GM21390 (cell line): Measurements from ENCODE around the gene AQP12B.
"Not testable (repeated sequence)": the region's sequence is repeated elsewhere in the genome, so short reads cannot be mapped to it uniquely, and the experiment has no call there.

Experiments
- ATAC-seq: cut with Tn5 transposase; IDR thresholded peaks from one replicate; pipeline ENCODE4 v1.9.1; 2021; ENCODE audit not compliant: unreplicated experiment

AQP12B gene, protein sequence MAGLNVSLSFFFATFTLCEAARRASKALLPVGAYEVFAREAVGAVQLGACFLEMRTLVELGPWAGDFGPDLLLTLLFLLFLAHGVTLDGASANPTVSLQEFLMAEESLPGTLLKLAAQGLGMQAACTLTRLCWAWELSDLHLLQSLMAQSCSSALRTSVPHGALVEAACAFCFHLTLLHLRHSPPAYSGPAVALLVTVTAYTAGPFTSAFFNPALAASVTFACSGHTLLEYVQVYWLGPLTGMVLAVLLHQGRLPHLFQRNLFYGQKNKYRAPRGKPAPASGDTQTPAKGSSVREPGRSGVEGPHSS

GRCh38 chr2:240682431-240683224 is at the start of gene AQP12B:
Gene AQP12B (minus strand): TSS chr2:240682885. CDS start chr2:240682837, 48 bp downstream.
- ATAC-seq = not testable (repeated sequence)

- no peak for ATAC-seq
These were observed 49.5 kb upstream of the AQP12B start for GRCh38 chr2:240732184-240732583.

- ATAC-seq = no peak
These were observed 48.5 kb upstream of the AQP12B start for GRCh38 chr2:240731178-240731545.

DNA sequence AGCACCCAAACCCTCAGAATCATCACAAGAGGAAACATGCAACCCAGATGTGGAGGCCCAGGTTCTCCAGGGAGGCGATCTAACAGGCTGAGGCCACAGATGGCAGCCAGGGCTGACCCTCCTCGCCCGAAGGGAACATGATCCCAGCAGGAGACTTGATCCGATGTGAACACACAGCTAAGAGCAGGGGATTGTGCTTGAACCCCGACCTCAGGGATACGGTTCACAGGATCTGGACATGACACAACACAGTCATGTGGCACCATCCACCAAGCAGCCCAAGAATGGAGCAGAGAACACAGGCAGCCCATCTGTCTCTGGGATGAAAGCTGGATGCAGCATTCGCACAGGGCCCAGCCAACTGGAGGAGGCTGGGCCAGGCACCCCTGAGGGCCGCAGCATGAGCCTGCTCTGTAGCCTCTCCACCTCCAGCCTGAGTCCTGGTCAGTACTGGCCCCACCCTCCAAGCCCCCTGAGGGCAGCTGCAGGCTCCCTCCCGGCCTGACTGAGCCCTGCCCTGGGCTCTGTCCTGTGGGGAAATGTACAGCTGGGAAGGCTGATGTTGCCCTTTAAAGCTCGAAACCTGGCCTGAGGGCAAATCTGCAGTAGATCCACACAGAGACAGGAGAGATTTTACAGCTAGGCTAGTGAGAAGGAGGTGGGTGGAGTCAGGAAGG is 48.0 kb upstream of the AQP12B start:
- ATAC-seq = no peak

DNA sequence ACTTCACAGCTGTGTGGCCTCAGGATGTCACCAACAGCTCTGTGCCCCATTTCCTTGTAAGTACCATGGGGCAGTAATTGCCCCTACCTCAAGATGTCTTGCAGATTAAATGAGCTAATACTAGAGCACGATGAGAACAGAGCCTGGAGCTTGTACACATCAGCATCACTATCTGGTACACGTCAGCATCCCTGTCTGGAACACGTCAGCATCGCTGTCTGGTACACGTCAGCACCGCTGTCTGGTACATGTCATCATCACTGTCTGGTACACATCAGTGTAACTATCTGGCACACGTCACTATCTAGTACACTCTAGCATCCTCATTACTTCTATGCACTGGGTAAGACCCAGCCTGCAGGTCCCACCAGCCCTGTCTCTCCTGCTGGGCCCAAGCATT is 46.1 kb upstream of the AQP12B start:
- no peak for ATAC-seq

DNA sequence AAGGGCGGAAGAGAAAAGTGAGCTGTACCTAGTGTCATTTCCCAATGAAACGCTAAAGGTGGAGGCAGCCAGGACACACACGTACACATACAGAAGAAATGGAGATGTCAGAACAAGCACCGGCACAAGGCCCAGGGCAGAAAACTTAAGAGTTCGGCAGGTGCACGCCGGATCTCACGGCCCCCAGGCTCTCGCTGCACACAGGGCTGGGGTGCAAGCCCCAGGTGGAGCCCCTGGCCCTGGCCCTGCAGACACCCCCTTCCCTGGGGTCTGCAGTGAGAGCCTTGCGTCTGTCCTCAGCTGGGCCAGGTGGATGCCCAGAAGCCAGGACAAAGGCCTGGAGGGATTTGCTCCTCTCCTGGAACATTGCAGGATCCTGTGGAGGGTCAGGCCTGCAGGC is 45.7 kb upstream of the AQP12B start:
- ATAC-seq = no peak

DNA sequence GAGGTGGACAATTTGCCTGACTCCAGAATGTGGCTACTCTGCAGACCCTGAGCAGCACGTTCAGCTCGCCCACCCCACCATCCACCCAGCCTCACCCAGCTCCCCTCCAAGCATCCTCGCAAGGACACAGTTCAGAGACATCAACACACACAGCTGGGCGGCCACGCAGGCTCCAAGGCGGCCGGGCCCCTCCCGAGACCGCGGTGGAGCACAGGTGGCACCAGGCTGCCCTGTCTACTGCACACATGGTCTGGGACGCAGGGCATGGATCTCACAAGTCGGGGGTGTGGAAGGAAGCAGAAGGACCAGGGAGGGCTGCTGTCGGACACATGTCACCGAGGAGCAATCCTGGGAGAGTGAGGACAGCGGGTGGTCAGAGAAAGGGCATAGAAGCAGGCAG is 45.2 kb upstream of the AQP12B start:
- no peak for ATAC-seq

DNA sequence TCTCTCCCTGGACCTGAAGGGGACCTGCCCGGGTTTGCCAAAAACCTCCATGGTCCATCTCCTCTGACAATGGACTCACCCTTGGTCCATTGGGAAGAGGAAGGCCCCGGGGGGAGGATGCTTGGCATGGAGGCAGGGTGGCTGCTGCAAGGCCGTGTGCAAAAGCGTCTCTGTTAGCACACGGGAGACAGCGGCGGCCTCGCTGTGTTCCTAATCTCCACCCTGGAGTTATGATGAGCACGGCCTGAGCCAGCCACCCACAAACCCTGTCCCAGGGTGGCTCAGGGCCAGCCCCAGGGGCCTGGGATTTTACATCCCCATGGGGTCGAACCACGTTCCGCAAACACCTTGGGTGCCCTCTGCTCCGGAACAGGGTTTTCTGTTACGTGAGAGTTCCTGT is 44.8 kb upstream of the AQP12B start:
- ATAC-seq = no peak

- ATAC-seq = no peak
These were observed 44.2 kb upstream of the AQP12B start for GRCh38 chr2:240726876-240727275.

DNA sequence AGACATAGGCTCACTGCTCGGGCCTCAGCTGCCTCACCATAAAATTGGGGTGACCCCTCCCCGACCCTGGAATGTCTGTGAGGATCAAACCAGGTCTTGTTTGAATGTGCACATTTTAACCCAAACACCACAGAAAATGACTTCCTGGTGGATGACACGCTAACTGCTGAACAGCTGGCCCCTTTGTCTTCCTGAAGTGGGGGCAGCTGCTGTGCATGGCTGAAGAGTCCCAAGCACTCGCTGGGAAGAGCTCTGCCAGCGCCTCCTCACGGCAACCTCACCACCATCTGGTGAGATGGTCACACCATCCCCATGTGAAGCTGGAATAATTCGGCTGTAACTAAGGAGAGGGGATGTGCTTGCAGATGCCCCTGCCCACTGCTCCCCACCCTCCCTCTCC is 43.0 kb upstream of the AQP12B start:
- no peak for ATAC-seq

DNA sequence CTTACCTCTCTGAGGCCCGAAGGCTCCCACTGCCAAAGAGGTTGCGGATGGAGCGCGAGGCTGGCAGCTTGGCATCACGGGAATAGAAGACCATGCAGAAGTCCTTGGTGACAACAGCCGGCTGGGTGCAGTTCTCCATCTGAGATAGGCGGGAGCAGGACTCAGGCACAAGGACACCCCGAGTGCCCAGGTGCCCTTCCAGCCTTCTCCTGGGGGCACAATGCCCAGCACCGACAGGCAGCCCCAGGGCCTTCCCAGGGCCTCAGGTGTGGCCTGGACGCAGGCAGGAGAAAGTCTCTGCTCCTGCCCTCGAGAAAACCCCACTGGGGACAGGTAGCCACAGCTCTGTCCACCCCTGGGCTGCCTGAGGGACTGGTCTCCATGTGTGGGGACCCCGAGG is 42.6 kb upstream of the AQP12B start:
- no peak for ATAC-seq

GRCh38 chr2:240724431-240724830 is 41.7 kb upstream of the AQP12B start:
- no peak for ATAC-seq

DNA sequence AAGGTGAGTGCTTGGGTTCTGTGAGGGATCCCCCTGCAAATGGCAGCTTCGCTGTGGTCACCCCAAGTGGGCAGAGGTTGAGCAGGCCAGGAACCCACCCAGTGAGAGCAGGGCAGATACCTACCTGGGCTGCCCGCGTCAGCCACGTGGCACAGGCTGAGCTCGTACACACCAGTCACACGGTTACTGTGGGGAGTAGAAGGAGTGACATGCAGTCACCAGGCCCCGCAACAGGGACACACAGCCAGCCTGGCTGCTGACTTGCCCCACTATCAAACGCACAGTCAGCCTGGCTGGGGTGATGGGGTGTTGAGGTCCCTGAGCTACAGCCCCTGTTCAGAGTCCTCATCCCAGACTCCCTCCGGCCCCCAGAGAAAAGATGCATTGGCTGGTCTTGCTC is 41.2 kb upstream of the AQP12B start:
- no peak for ATAC-seq

DNA sequence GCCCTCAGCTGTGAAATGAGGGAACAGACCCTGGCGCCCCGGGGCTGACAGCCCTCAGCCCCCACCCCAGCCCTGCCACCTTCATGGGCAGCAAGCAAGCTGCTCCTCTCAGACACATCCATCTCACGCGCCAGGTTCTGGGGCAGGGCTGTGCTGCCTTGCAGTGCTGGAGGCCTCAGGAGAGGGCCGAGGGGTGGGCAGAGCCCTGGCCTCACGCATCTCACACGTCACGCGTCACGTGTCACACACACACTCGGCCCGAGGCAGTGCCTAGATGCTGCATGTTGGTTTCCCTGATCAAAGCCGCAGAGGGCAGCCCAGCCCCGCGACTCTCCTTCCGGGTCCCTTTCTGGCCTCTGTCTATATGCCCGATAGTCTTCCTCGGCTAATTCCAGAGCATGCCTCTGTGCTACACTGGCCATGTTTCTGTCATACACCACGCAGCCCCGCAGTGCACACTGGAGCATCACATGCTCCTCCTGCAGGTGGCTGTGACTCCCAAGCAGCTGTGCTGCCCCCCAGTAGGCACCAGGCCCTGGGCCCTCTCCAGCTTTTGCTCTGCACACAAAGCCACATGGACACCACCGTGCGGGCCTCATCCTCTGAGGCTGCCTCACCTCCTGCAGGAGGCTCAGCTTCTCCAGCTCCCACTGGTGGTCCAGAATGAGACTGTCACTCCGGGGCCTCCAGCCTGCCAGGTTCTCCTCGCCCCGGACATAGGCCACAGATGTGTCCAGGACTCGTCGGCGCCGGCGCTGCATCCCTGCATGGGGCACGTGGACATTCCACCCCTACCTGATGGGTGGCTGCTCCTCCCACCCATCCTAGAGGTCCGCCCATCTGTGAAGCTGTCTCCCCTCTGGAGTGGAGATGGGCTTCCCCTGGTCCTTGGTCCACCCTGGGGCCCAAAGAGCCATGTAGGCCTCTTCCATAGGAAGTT is 40.4 kb upstream of the AQP12B start:
- ATAC-seq = no peak

DNA sequence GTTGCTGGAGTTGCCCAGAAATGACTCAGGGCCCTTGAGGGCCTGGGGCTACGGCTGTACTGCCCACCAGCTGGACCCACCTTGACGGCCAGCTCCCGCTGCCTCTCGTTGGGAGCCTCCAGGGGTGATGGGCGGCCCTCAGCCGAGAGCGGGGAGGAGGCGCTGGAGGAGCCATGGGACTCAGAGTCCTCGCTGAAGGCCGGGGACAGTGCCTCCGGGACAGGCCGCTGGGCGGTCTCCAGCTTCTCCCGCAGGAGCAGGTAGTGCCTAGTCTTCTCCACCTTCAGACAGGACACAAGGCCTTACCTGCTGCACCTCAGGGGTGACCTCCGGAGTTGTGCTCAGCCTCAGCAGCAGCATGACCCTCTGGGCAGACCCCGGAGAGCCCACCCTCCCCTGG is 39.7 kb upstream of the AQP12B start:
- ATAC-seq = no peak

GRCh38 chr2:240721596-240722180 is 39.0 kb upstream of the AQP12B start:
- no peak for ATAC-seq

GRCh38 chr2:240720686-240721595 is 38.3 kb upstream of the AQP12B start:
- ATAC-seq = no peak

DNA sequence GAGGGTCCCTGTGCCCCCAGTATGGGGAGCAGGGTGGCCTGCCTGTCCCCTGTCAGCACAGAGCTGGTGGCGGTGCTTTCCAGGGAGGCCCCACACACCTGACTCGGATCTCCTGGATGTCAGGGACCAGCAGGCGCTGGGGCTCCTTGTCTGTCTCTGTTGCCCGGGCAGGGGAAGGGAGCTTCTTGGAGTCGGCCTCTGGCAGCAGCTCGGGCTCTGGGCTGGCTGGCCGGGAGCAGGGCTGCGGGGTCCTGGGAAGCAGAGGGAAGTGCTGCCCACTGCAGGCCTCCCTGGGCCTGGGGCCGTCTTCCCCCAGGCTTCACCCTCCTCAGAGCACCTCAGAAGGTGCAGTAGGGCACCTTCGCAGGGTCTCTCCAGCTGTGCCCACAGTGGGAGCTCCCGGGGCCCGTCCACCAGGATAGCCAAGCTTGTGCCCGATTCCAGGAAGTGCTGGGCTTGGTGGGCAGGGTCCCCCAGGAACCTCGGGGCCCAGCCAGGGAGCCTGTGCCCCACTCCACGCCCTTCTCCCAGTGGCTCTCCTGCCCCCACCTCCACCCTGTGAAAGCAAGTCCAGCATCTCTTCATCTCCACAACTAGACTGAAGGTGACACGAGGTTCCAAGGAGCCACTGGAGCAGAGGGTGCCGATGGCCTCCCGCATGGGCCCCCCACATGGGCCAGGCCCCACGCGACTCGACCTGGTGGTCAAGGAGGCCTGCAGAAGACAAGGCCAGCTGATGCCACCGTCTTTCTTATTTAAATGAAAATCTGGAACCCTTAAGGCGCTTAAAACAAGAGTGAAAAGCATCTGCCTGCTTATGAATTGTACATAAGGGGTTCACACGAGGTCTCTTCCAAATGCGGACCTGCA is 37.2 kb upstream of the AQP12B start:
- no peak for ATAC-seq
